Left lobe of liver (tissue), 2 donors: ENCODE results near the gene MRM3. TPM values are rescaled to one million over a fixed set of nuclear protein-coding genes. Genes with fewer than 3 reads are reported as not detected.
"Not testable (repeated sequence)": the region's sequence is repeated elsewhere in the genome, so short reads cannot be mapped to it uniquely, and the experiment has no call there.

Source experiments
- ATAC-seq: fragments of 200-7000 bp; cut with Tn5 transposase; one replicate; pipeline ENCODE4 v1.9.1; 2020; ENCODE audit warnings: mild to moderate bottlenecking, moderate library complexity
- DNase-seq: peaks from one replicate; pipeline ENCODE4 v3.0.0-alpha.2; 2020; ENCODE audit warnings: low spot score
- total RNA-seq: library from RNA; stranded (reverse); gene quantifications from one replicate; pipeline ENCODE4 v1.2.1, GENCODE V29; 2021
- donor health status: DM: no; HTN: no; CAD: no; lungs with moderate emphysema.
- donor health status: DM: no; HTN: yes; CAD: no.

Gene MRM3
- total RNA-seq, 1 donor from 2014 or later: 13.3 TPM

- DNase-seq (peak; percentile 79), ATAC-seq (peak; percentile 85)
Measured at GRCh38 chr17:752620-753219, 29.4 kb upstream of the MRM3 start.

- DNase-seq: no peak
- ATAC-seq: no peak
Measured at GRCh38 chr17:753418-753817, 28.7 kb upstream of the MRM3 start.

- not testable (repeated sequence) for DNase-seq, ATAC-seq
Measured at GRCh38 chr17:755319-755961, 26.7 kb upstream of the MRM3 start.

GRCh38 chr17:756010-756567, 26.1 kb upstream of the MRM3 start:
- DNase-seq, ATAC-seq: not testable (repeated sequence)

GRCh38 chr17:759964-760363, 22.2 kb upstream of the MRM3 start:
- no peak for DNase-seq
- ATAC-seq: no peak

GRCh38 chr17:760371-760770, 21.8 kb upstream of the MRM3 start:
- DNase-seq: no peak

GRCh38 chr17:767076-767475, 15.1 kb upstream of the MRM3 start:
- DNase-seq (no peak), ATAC-seq (no peak)

More at GRCh38 chr17:760371-760770, 21.8 kb upstream of the MRM3 start:
- ATAC-seq: peak; percentile 17

GRCh38 chr17:773016-773415, 9.1 kb upstream of the MRM3 start:
- ATAC-seq: no peak
- no peak for DNase-seq

GRCh38 chr17:773467-774312, 8.5 kb upstream of the MRM3 start:
- ATAC-seq: no peak
- DNase-seq: no peak

- DNase-seq (no peak), ATAC-seq (no peak)
Measured at GRCh38 chr17:774313-774584, 7.9 kb upstream of the MRM3 start.

GRCh38 chr17:778096-778495, 4.1 kb upstream of the MRM3 start:
- DNase-seq: no peak
- no peak for ATAC-seq

- ATAC-seq (no peak), DNase-seq (no peak)
Measured at GRCh38 chr17:784143-784542, 2.0 kb downstream of the MRM3 start.

- not testable (repeated sequence) for ATAC-seq, DNase-seq
Measured at GRCh38 chr17:785901-786300, 3.7 kb downstream of the MRM3 start.

GRCh38 chr17:787641-788221, 5.6 kb downstream of the MRM3 start:
- DNase-seq (no peak), ATAC-seq (no peak)

- DNase-seq: no peak
- no peak for ATAC-seq
Measured at GRCh38 chr17:788551-788950, 6.4 kb downstream of the MRM3 start.

- ATAC-seq (no peak), DNase-seq (no peak)
Measured at GRCh38 chr17:789160-789840, 7.1 kb downstream of the MRM3 start.

GRCh38 chr17:789931-790873, 8.0 kb downstream of the MRM3 start:
- not testable (repeated sequence) for DNase-seq, ATAC-seq

- not testable (repeated sequence) for DNase-seq, ATAC-seq
Measured at GRCh38 chr17:790874-791247, 8.7 kb downstream of the MRM3 start.

GRCh38 chr17:791829-792228, 9.7 kb downstream of the MRM3 start:
- ATAC-seq (no peak), DNase-seq (no peak)

GRCh38 chr17:792277-792676, 10.1 kb downstream of the MRM3 start:
- DNase-seq (no peak), ATAC-seq (no peak)
